GM12872 (cell line): Measurements from ENCODE around the gene OR52E4.

Experiments
- CTCF ChIP-seq: IDR thresholded peaks from 3 replicates; pipeline ENCODE4 v1.5.1; 2011; ENCODE audit warnings: low read depth, mild to moderate bottlenecking, low read length, moderate library complexity; ENCODE audit not compliant: insufficient read depth

The OR52E4 gene

GRCh38 chr11:5851002-5851401 lies 29.4 kb upstream of the OR52E4 start:
- TF ChIP-seq CTCF = no peak

DNA sequence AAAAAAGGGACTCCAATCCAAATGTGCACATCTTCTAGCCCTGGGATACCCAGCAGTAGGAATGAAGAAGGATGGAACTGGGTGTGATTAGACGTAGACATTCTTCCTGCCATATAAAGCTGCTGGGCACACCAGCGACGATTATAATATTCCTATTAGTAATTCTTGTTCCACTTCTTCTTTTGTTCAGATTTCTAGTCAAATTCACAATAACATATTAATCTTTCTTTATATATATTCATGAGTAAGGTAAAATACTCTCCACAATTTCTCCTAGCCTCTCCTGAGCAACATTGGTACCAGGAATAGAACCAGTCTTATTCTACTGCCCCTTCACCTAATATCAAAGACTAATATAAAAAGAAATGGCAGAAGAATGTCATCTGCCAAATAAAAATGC lies 22.8 kb upstream of the OR52E4 start, which contains the start of gene OR52E8:
Gene OR52E8, minus strand, starts transcription at position 101 of the 400 bp plus-strand sequence. Its CDS starts 0 bp downstream, at position 101.
- TF ChIP-seq CTCF = no peak

DNA sequence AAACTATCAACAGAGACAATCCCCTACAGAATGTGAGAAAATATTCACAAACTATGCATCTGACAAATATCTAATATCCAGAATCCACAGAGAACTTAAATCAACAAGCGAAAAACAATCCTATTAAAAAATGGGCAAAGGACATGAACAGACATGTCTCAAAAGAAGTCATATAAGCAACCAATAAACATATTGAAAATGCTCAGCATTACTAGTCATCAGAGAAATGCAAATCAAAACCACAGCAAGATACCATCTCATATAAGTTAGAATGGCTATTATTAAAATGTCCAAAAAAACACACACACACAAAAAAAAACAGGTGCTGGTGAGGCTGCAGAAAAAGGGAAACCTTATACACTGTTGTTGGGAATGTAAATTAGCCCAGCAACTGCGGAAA lies 14.6 kb upstream of the OR52E4 start:
- TF ChIP-seq CTCF = no peak

- no peak for TF ChIP-seq CTCF
These were observed 1.9 kb upstream of the OR52E4 start for GRCh38 chr11:5878564-5878963.

DNA sequence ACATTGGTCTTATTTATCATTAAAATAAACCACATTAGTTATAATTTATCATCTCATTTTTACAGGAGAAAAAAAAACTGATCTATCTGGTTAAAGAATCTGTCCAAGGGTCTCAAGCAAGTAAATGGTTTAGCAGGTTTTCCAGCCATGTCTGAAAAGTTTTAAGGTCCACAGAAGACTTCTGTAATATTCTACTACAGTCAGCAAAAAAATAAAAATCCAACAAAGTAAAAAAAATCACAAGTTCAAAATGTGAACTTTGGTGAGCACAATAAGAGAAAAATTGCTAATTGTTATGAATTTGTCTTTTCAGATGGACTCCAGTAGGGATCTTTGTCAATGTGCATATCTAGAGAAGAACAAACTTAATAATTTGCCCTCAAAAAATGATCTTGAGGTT lies 1.3 kb downstream of the OR52E4 start:
- no peak for TF ChIP-seq CTCF

DNA sequence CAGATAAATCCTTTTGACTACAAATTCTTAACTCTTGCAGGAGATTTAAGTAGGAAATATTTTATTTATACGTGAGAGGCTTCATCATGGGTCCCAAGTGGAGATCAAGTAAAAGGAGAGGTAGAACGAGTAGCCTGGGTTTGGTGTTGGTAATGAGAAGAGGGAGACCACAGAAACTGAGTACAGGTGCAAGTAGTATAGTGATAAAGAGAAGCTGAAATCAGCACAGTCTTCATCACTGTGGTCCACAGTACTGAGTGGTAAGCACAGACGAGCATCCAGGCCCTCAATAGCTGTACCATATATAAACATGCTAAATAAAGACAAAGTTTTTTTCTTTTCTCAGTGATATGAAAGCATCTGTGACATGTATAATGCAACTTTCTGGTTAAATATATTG lies 6.7 kb downstream of the OR52E4 start:
- no peak for TF ChIP-seq CTCF

- TF ChIP-seq CTCF = no peak
These were observed 7.2 kb downstream of the OR52E4 start for GRCh38 chr11:5887661-5888060.
